Suprapubic skin (tissue), 4 donors: ENCODE measurements around the gene LRRC42. TPM values are rescaled to one million over a fixed set of nuclear protein-coding genes. Genes with fewer than 3 reads are reported as not detected.
A peak's percentile ranks its signal among the peaks of the same experiment; 100 is the strongest.
"Not testable (repeated sequence)": the region's sequence is repeated elsewhere in the genome, so short reads cannot be mapped to it uniquely, and the experiment has no call there.

Source experiments
- DNase-seq, 2 donors: peaks; one replicate each; pipeline ENCODE4 v3.0.0-alpha.2; 2019; ENCODE audit warnings: low spot score in 2 of 2
- H3K27ac ChIP-seq: fragments of 200-600 bp; sonication (generic); one replicate; pipeline ENCODE4 v1.5.1; 2019
- H3K27me3 ChIP-seq: fragments of 200-600 bp; sonication (generic); one replicate; pipeline ENCODE4 v1.5.1; 2019
- H3K36me3 ChIP-seq: fragments of 200-600 bp; sonication (generic); one replicate; pipeline ENCODE4 v1.5.1; 2019
- H3K4me1 ChIP-seq: fragments of 200-600 bp; sonication (generic); one replicate; pipeline ENCODE4 v1.5.1; 2019
- H3K4me3 ChIP-seq: fragments of 200-600 bp; sonication (generic); one replicate; pipeline ENCODE4 v1.5.1; 2019; ENCODE audit warnings: mild to moderate bottlenecking
- H3K9me3 ChIP-seq: fragments of 200-600 bp; sonication (generic); one replicate; pipeline ENCODE4 v1.5.1; 2019
- EP300 ChIP-seq: sonication (generic); formaldehyde crosslinking; IDR thresholded peaks from one replicate; pipeline ENCODE4 v1.6.1; 2017; ENCODE audit warnings: antibody characterized with exemption
- POLR2A ChIP-seq, 2 donors: fragments of 450-650 bp; IDR thresholded peaks; one replicate each; pipeline ENCODE4 v1.6.1; 2017; ENCODE audit warnings: antibody characterized with exemption in 2 of 2, mild to moderate bottlenecking in 2 of 2, moderate library complexity in 2 of 2
- POLR2AphosphoS5 ChIP-seq, 3 donors: sonication (generic); formaldehyde crosslinking; IDR thresholded peaks; one replicate each; pipeline ENCODE4 v1.6.1; 2017; ENCODE audit warnings: antibody characterized with exemption in 3 of 3
- WGBS: methylation state at CpG from one replicate; pipeline ENCODE4 v1.1.5; 2018; 5-methylcytosine and 5-hydroxymethylcytosine counted together
- total RNA-seq, 4 donors: library from RNA; depleted of rRNA; stranded (reverse); fragments of >200 nt; gene quantifications; one replicate each; pipeline ENCODE4 v1.1.0, GENCODE V29; 2016
- TF ChIP-seq, protein P1 (sequence below), 2 donors: fragments of 200-600 bp in 1 of 2; fragments of 450-650 bp in 1 of 2; sonication (generic) in 1 of 2; IDR thresholded peaks; one replicate each; pipeline ENCODE4 v1.5.1; 2016 to 2019; ENCODE audit warnings: antibody characterized with exemption in 2 of 2, mild to moderate bottlenecking in 1 of 2, moderate library complexity in 1 of 2

LRRC42 gene
- total RNA-seq, 4 donors from 2014 or later, result 22.2 to 31.1 (median 28.3) TPM

DNA sequence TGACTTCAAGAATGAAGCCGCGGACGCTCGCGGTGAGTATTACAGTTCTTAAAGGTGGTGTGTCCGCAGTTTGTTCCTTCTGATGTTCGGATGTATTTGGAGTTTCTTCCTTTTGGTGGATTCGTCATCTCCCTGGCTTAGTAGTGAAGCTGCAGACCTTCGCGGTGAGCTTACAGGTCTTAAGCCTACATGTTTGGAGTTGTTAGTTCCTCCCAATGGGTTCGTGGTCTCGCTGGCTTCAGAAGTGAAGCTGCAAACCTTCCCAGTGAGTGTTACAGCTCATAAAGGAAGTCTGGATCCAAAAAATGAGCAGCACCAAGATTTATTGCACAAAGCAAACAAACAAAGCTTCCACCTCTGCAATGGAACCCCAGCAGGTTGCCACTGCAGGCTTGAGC lies 57.1 kb downstream of the LRRC42 start:
- 84% methylated on average over 12 of the region's 12 CpGs for WGBS
- TF ChIP-seq POLR2AphosphoS5 (IDR thresholded peaks at IDR 0.05) (no peak), EP300 (no peak)
- Histone ChIP-seq H3K36me3 (no peaks in the 10 kb centered on the region), H3K9me3 (no peaks in the 10 kb centered on the region), H3K27me3 (peaks cover 3% of the 10 kb centered on the region), H3K27ac (no peak overlapping the region), H3K4me3 (no peak overlapping the region), H3K4me1 (peaks cover 8% of the 10 kb centered on the region)
- DNase-seq, result no peak

DNA sequence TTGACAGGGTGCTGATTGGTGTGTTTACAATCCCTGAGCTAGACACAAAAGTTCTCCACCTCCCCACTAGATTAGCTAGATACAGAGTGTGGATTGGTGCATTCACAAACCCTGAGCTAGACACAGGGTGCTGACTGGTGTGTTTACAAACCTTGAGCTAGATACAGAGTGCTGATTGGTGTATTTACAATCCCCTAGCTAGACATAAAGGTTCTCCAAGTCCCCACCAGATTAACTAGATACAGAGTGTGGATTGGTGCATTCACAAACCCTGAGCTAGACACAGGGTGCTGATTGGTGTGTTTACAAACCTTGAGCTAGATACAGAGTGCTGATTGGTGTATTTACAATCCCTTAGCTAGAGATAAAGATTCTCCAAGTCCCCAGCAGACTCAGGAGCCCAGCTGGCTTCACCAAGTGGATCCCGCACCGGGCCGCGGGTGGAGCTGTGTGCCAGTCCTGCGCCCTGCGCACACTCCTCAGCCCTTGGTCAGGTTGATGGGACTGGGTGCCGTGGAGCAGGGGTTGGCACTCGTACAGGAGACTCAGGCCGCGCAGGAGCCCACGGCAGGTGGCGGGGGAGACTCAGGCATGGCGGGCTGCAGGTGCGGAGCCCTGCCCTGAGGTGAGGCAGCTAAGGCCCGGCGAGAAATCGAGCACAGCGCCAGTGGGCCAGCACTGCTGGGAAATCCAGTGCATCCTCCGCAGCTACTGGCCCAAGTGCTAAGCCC lies 57.8 kb downstream of the LRRC42 start:
- not testable (repeated sequence) for H3K4me3 ChIP-seq, H3K36me3 ChIP-seq, H3K9me3 ChIP-seq, H3K27me3 ChIP-seq, H3K27ac ChIP-seq, H3K4me1 ChIP-seq
- WGBS, result no CpG with 5 or more reads among the region's 19 CpGs
- peak in 1 of 2 donors; percentile 47 for DNase-seq

DNA sequence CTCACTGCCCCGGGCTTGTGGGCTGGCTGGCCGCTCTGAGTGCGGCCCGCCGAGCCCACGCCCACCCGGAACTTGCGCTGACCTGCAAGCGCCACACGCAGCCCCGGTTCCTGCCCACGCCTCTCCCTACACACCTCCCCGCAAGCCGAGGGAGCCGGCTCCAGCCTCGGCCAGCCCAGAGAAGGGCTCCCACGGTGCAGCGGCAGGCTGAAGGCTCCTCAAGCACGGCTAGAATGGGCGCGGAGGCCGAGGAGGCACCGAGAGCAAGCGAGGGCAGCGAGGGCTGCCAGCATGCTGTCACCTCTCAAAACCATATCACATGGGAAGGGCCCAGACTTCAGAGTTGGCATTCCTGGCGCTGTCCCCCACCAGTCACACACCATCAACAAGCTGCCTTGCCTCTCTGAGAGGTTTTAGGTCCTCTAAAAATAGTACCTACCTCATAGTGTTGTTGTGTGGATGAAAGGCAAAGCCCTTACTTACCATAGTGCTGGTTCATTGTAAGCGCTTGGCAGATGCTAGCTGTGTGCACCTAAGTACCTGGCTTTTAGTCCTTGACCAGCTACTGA lies 58.4 kb downstream of the LRRC42 start:
- no peaks in the 10 kb centered on the region for H3K9me3 ChIP-seq
- 90% methylated on average over 3 of the region's 27 CpGs for WGBS
- peaks cover 8% of the 10 kb centered on the region for H3K4me1 ChIP-seq
- no peak overlapping the region for H3K4me3 ChIP-seq
- TF ChIP-seq, protein P1, sequence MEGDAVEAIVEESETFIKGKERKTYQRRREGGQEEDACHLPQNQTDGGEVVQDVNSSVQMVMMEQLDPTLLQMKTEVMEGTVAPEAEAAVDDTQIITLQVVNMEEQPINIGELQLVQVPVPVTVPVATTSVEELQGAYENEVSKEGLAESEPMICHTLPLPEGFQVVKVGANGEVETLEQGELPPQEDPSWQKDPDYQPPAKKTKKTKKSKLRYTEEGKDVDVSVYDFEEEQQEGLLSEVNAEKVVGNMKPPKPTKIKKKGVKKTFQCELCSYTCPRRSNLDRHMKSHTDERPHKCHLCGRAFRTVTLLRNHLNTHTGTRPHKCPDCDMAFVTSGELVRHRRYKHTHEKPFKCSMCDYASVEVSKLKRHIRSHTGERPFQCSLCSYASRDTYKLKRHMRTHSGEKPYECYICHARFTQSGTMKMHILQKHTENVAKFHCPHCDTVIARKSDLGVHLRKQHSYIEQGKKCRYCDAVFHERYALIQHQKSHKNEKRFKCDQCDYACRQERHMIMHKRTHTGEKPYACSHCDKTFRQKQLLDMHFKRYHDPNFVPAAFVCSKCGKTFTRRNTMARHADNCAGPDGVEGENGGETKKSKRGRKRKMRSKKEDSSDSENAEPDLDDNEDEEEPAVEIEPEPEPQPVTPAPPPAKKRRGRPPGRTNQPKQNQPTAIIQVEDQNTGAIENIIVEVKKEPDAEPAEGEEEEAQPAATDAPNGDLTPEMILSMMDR (IDR thresholded peaks at IDR 0.05), result no peak
- TF ChIP-seq POLR2AphosphoS5 (IDR thresholded peaks at IDR 0.05) (no peak), POLR2A (IDR thresholded peaks at IDR 0.05) (no peak), EP300 (no peak)
- no peak overlapping the region for H3K27ac ChIP-seq
- no peaks in the 10 kb centered on the region for H3K36me3 ChIP-seq
- H3K27me3 ChIP-seq, result peaks cover 12% of the 10 kb centered on the region
- no peak for DNase-seq

DNA sequence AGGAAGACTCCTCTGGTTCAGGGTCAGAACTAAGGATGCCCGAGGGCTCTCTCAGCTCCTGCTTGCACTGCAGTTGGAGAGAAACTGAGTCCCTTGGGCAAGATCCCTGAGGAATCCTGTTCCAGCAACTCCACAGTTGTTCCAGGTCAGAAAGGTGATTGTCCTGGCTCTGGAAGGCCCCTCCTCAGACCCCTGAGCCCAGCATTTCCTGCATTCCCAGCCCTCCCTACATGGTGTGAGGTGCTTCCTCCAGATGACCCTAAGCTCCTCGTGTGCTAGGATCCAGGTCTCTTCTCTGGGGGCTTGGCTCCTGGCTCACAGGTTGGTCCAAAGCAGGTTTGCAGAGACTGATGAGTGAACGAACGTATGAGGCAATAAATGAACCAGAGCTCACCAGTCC lies 60.4 kb downstream of the LRRC42 start:
- peaks cover 7% of the 10 kb centered on the region for H3K4me1 ChIP-seq
- H3K9me3 ChIP-seq, result no peaks in the 10 kb centered on the region
- H3K27me3 ChIP-seq, result peaks cover 12% of the 10 kb centered on the region
- H3K4me3 ChIP-seq, result no peak overlapping the region
- WGBS, result 76% methylated on average over 4 of the region's 4 CpGs
- H3K36me3 ChIP-seq, result no peaks in the 10 kb centered on the region
- peak in 1 of 2 donors; percentile 69 for DNase-seq
- no peak overlapping the region for H3K27ac ChIP-seq
- TF ChIP-seq EP300, result no peak
- no peak for TF ChIP-seq POLR2AphosphoS5 (IDR thresholded peaks at IDR 0.05)
- TF ChIP-seq, protein P1 (IDR thresholded peaks at IDR 0.05), result no peak
- TF ChIP-seq POLR2A (IDR thresholded peaks at IDR 0.05), result no peak

DNA sequence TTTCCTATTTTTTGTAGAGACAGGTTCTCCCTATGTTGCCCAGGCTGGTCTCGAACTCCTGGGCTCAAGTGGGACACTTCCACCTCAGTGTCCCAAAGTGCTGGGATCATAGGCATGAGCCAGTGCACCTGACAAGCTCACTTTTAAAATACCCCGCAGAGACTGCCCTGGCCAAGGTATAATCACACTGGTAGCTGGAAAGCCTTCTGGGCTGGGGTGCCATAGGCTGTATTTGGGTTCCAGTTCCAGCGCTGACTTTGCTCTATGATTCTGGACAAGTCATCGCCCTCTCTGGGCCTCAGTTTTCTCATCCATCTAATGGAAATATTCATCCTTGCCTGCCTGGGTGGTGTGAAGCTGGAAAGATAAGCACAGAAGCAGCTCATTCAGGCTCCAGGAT lies 61.5 kb downstream of the LRRC42 start:
- TF ChIP-seq POLR2A (IDR thresholded peaks at IDR 0.05), result no peak
- no peak for TF ChIP-seq EP300
- no peak for TF ChIP-seq POLR2AphosphoS5 (IDR thresholded peaks at IDR 0.05)
- TF ChIP-seq, protein P1 (IDR thresholded peaks at IDR 0.05), result no peak
- Histone ChIP-seq H3K27me3 (peaks cover 12% of the 10 kb centered on the region), H3K27ac (no peak overlapping the region), H3K4me1 (no peaks in the 10 kb centered on the region), H3K4me3 (no peak overlapping the region), H3K9me3 (no peaks in the 10 kb centered on the region), H3K36me3 (no peaks in the 10 kb centered on the region)
- WGBS, result 92% methylated on average over 4 of the region's 4 CpGs
- no peak for DNase-seq

DNA sequence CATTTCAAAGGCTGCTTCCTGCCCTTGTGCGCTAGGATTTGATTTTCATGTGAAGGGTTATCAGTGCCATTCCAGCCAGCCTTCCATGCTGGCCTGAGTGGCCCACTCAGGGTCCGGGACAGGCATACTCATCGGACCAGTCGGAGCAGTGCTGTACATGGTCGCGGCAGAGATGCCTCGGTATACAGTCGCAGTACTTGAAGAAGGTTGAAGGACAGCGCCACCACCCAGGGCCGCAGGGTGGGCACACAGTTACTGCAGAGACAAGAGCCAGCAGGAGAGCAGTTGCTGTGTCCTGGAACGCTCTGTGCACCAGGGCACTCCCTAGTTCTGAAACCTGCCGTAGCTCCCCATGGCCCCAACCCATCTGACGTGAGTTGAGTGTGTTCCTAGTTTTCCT lies 62.7 kb downstream of the LRRC42 start:
- Histone ChIP-seq H3K9me3 (no peaks in the 10 kb centered on the region), H3K27me3 (peaks cover 12% of the 10 kb centered on the region), H3K36me3 (no peaks in the 10 kb centered on the region), H3K4me3 (no peak overlapping the region), H3K27ac (no peak overlapping the region), H3K4me1 (no peaks in the 10 kb centered on the region)
- WGBS, result 90% methylated on average over 11 of the region's 13 CpGs
- DNase-seq, result no peak
- TF ChIP-seq POLR2AphosphoS5 (IDR thresholded peaks at IDR 0.05) (no peak), POLR2A (IDR thresholded peaks at IDR 0.05) (no peak), EP300 (no peak)
- TF ChIP-seq, protein P1 (IDR thresholded peaks at IDR 0.05), result no peak
